ENCODE data around the gene MOB1B. TPM values are rescaled to one million over a fixed set of nuclear protein-coding genes. Genes with fewer than 3 reads are reported as not detected.

Gene MOB1B
- total RNA-seq, 2 donors from 2014 or later, result 13.6 to 19.7 TPM

DNA sequence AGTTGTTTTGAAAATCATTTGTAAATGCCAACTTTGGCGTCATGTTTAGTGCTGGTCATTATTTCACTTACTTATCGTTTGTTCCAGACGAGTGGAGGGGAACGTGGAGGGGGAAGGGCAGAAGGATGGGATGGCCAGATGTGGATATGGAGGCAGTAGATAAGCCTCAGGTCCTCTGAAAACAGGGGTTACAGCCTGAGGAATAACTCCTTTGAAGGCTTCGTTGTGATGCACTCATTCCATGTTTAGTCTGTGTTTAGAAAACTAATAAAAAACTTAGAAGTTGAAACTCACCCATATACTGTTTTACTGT is 1.1 kb downstream of the MOB1B start:
- Histone ChIP-seq H3K4me3 (peak overlapping the region; percentile 72 to 91), H3K36me3 (no peaks in the 10 kb centered on the region), H3K27me3 (replicated peaks; ENCODE audit: insufficient read depth) (no peaks in the 10 kb centered on the region), H3K4me1 (replicated peaks) (no peaks in the 10 kb centered on the region), H3K9me3 (no peaks in the 10 kb centered on the region), H3K27ac (peak overlapping the region; percentile 83 to 89)
- intact Hi-C loops (cut with DNase I), result loop anchor here (10.0 kb wide), 1 partner anchor 92 kb away; the partner anchor contains the start of gene DCK
- under 1% methylated on average over 5 of the region's 5 CpGs for WGBS
- DNase-seq (ENCODE audit: low spot score), result no peak
- peak; percentile 11 for TF ChIP-seq POLR2AphosphoS5 (IDR thresholded peaks at IDR 0.05)
- TF ChIP-seq, protein P1, sequence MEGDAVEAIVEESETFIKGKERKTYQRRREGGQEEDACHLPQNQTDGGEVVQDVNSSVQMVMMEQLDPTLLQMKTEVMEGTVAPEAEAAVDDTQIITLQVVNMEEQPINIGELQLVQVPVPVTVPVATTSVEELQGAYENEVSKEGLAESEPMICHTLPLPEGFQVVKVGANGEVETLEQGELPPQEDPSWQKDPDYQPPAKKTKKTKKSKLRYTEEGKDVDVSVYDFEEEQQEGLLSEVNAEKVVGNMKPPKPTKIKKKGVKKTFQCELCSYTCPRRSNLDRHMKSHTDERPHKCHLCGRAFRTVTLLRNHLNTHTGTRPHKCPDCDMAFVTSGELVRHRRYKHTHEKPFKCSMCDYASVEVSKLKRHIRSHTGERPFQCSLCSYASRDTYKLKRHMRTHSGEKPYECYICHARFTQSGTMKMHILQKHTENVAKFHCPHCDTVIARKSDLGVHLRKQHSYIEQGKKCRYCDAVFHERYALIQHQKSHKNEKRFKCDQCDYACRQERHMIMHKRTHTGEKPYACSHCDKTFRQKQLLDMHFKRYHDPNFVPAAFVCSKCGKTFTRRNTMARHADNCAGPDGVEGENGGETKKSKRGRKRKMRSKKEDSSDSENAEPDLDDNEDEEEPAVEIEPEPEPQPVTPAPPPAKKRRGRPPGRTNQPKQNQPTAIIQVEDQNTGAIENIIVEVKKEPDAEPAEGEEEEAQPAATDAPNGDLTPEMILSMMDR (IDR thresholded peaks at IDR 0.05), result no peak

DNA sequence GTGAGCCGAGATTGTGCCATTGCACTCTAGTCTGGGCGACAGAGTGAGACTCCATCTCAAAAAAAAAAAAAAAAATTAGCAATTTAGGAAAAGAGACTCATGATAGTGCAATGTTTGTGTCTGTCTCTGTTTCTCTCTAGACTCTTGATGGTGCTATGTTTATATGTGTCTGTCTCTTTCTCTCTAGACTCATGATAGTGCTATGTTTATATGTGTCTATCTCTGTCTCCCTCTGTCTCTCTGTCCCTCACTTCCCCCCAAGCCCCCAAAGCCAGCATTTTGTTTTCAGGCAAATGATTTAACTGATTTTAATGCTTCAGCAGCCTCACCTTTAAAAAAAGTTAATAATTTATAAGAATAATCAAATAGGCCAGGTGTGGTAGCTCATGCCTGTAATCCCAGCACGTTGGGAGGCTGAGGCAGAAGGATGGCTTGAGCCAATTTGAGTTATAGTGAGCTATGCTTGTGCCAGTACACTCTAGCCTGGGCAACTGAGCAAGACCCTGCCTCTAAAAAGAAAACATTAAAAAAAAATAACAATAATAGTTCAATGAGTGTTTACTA is 6.9 kb downstream of the MOB1B start:
- Histone ChIP-seq H3K9me3 (no peaks in the 10 kb centered on the region), H3K36me3 (no peaks in the 10 kb centered on the region), H3K4me1 (replicated peaks) (no peaks in the 10 kb centered on the region), H3K4me3 (no peak overlapping the region), H3K27ac (no peak overlapping the region), H3K27me3 (replicated peaks; ENCODE audit: insufficient read depth) (no peaks in the 10 kb centered on the region)
- TF ChIP-seq, protein P1 (IDR thresholded peaks at IDR 0.05), result no peak
- TF ChIP-seq POLR2AphosphoS5 (IDR thresholded peaks at IDR 0.05) (no peak), POLR2A (IDR thresholded peaks at IDR 0.05) (no peak)
- intact Hi-C loops (cut with DNase I), result loop anchor here (10.0 kb wide), 1 partner anchor 86 kb away; the partner anchor contains the start of gene DCK
- WGBS, result 90% methylated on average over 3 of the region's 3 CpGs
- no peak for DNase-seq (ENCODE audit: low spot score)

DNA sequence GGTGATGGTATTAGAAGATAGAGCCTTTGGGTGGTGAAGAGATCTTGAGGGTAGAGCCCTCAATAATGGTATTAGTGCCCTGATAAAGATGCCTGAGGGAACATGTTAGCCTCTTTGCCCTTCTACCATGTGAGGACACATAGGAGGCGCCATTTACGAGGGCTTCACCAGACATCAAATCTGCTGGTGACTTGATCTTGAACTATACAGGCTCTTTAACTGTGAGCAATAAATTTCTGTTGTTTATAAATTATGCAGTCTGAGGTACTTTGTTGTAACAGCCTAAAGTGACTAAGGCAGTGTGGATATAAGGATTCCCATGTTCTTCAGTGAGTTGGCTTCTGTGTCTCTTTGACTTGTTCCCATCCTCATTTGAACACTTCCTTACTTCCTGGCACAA is 11.8 kb downstream of the MOB1B start:
- TF ChIP-seq POLR2A (IDR thresholded peaks at IDR 0.05) (no peak), POLR2AphosphoS5 (IDR thresholded peaks at IDR 0.05) (no peak)
- TF ChIP-seq, protein P1 (IDR thresholded peaks at IDR 0.05), result no peak
- no peak overlapping the region for H3K27ac ChIP-seq
- no peaks in the 10 kb centered on the region for H3K36me3 ChIP-seq
- no peaks in the 10 kb centered on the region for H3K9me3 ChIP-seq
- WGBS, result 96% methylated on average over 2 of the region's 2 CpGs
- no peak for DNase-seq (ENCODE audit: low spot score)
- H3K4me3 ChIP-seq, result no peak overlapping the region
- no peaks in the 10 kb centered on the region for H3K27me3 ChIP-seq (replicated peaks; ENCODE audit: insufficient read depth)
- H3K4me1 ChIP-seq (replicated peaks), result no peaks in the 10 kb centered on the region
- intact Hi-C loops (cut with DNase I), result no loop called here

GRCh38 chr4:70914631-70915030 is 12.5 kb downstream of the MOB1B start:
- H3K4me3 ChIP-seq, result no peak overlapping the region
- intact Hi-C loops (cut with DNase I), result no loop called here
- H3K36me3 ChIP-seq, result no peaks in the 10 kb centered on the region
- H3K9me3 ChIP-seq, result no peaks in the 10 kb centered on the region
- H3K27me3 ChIP-seq (replicated peaks; ENCODE audit: insufficient read depth), result no peaks in the 10 kb centered on the region
- 64% methylated on average over 2 of the region's 2 CpGs for WGBS
- no peaks in the 10 kb centered on the region for H3K4me1 ChIP-seq (replicated peaks)
- TF ChIP-seq, protein P1 (IDR thresholded peaks at IDR 0.05), result no peak
- TF ChIP-seq POLR2AphosphoS5 (IDR thresholded peaks at IDR 0.05), result no peak
- DNase-seq (ENCODE audit: low spot score), result no peak
- no peak overlapping the region for H3K27ac ChIP-seq

DNA sequence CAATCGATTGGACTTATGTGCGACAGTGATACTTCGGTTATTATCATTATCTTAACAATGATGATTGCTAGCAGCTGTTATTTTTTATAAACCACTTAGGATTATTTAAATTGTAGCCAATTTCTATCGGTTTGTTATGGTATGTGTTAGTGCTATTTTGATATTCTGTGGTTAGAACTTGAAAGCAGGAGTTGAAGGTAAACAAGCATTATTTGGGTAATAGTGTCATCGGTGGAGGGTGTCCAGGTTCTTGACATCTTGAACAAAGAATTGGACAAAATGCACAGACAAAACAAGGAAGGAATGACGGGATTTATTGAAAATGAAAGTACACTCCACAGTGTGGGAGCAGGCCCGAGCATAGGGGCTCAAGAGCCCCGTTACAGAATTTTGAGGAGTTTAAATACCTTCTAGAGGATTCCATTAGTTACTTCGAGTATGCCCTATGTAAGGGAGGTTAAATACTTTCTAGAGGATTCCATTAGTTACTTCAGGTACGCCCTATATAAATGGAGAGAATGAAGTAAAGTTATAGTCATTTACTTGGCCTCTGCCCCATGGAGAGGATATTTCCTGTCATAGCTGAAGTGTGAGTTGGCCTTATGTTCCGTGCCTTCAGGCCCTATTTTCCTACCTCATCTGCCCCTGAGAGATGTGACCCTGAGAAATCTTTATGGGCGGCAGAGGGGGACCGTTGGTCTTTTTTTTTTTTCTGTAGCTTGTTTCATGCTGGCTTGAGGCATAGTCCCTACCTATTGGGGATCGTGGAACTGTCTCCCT is 13.1 kb downstream of the MOB1B start:
- Histone ChIP-seq H3K27me3 (replicated peaks; ENCODE audit: insufficient read depth) (no peaks in the 10 kb centered on the region), H3K4me1 (replicated peaks) (no peaks in the 10 kb centered on the region), H3K36me3 (no peaks in the 10 kb centered on the region), H3K4me3 (no peak overlapping the region), H3K27ac (no peak overlapping the region), H3K9me3 (no peaks in the 10 kb centered on the region)
- intact Hi-C loops (cut with DNase I), result no loop called here
- no peak for DNase-seq (ENCODE audit: low spot score)
- 87% methylated on average over 14 of the region's 14 CpGs for WGBS
- TF ChIP-seq, protein P1 (IDR thresholded peaks at IDR 0.05), result no peak
- TF ChIP-seq POLR2AphosphoS5 (IDR thresholded peaks at IDR 0.05), result no peak
- no peak for TF ChIP-seq POLR2A (IDR thresholded peaks at IDR 0.05)
